DOHH2 (cell line): ENCODE data around the gene STIP1.
"Not testable (repeated sequence)": the region's sequence is repeated elsewhere in the genome, so short reads cannot be mapped to it uniquely, and the experiment has no call there.

Experiments used
- H3F3A ChIP-seq: fragments of 200-600 bp; sonication (generic), shearing (Covaris generic); 2 replicates; pipeline ENCODE4 v1.6.0; 2016; ENCODE audit warnings: antibody characterized with exemption, mild to moderate bottlenecking; ENCODE audit not compliant: control insufficient read depth, insufficient read depth
- H3K27ac ChIP-seq: fragments of 200-600 bp; sonication (generic); 2 replicates; pipeline ENCODE4 v1.5.1; 2014; ENCODE audit warnings: low read depth, mild to moderate bottlenecking, low read length, moderate library complexity
- H3K27me3 ChIP-seq: fragments of 200-600 bp; sonication (generic); 2 replicates; pipeline ENCODE4 v1.6.1; 2014; ENCODE audit warnings: mild to moderate bottlenecking, low read length, mixed read lengths; ENCODE audit not compliant: control insufficient read depth
- H3K36me3 ChIP-seq: fragments of 200-600 bp; sonication (generic); 2 replicates; pipeline ENCODE4 v1.6.1; 2014; ENCODE audit warnings: mild to moderate bottlenecking, low read length, moderate library complexity, mixed read lengths; ENCODE audit not compliant: control insufficient read depth
- H3K4me1 ChIP-seq: fragments of 200-600 bp; sonication (generic); 2 replicates; pipeline ENCODE4 v1.6.1; 2014; ENCODE audit warnings: mild to moderate bottlenecking, low read length, mixed read lengths; ENCODE audit not compliant: control insufficient read depth
- H3K4me2 ChIP-seq: fragments of 200-600 bp; sonication (generic); 2 replicates; pipeline ENCODE4 v1.6.0; 2014; ENCODE audit warnings: mild to moderate bottlenecking, low read length, moderate library complexity
- H3K4me3 ChIP-seq: fragments of 200-600 bp; sonication (generic); 2 replicates; pipeline ENCODE4 v1.5.1; 2014; ENCODE audit warnings: mild to moderate bottlenecking, low read length, mixed read lengths
- H3K79me2 ChIP-seq: fragments of 200-600 bp; sonication (generic); 2 replicates; pipeline ENCODE4 v1.6.1; 2014; ENCODE audit warnings: mild to moderate bottlenecking, low read length, mixed read lengths; ENCODE audit not compliant: control insufficient read depth
- H3K9me2 ChIP-seq: fragments of 200-600 bp; sonication (generic); replicated peaks from 2 replicates; pipeline ENCODE4 v1.6.1; 2014; ENCODE audit warnings: mild to moderate bottlenecking, low read length, mixed read lengths; ENCODE audit not compliant: control insufficient read depth
- H3K9me3 ChIP-seq: fragments of 200-600 bp; sonication (generic); 2 replicates; pipeline ENCODE4 v1.6.1; 2014; ENCODE audit warnings: antibody characterized with exemption, low read length, mixed read lengths; ENCODE audit not compliant: control insufficient read depth, insufficient read depth
- H4K20me1 ChIP-seq: fragments of 200-600 bp; sonication (generic); 2 replicates; pipeline ENCODE4 v1.6.0; 2014; ENCODE audit warnings: low read depth, mild to moderate bottlenecking, antibody characterized with exemption, low read length, moderate library complexity; ENCODE audit not compliant: control insufficient read depth, insufficient read depth
- EZH2phosphoT487 ChIP-seq: fragments of 200-600 bp; sonication (generic); IDR thresholded peaks from 2 replicates; pipeline ENCODE4 v1.6.1; 2017; ENCODE audit warnings: borderline replicate concordance, mild to moderate bottlenecking, antibody characterized with exemption, low read length, moderate library complexity, mixed read lengths
- TF ChIP-seq, protein P1 (sequence below): fragments of 200-600 bp; sonication (generic); IDR thresholded peaks from one replicate; pipeline ENCODE4 v1.5.1; 2014; ENCODE audit warnings: antibody characterized with exemption, mild to moderate bottlenecking, low read depth, low read length; ENCODE audit not compliant: poor library complexity, severe bottlenecking

STIP1 gene

DNA sequence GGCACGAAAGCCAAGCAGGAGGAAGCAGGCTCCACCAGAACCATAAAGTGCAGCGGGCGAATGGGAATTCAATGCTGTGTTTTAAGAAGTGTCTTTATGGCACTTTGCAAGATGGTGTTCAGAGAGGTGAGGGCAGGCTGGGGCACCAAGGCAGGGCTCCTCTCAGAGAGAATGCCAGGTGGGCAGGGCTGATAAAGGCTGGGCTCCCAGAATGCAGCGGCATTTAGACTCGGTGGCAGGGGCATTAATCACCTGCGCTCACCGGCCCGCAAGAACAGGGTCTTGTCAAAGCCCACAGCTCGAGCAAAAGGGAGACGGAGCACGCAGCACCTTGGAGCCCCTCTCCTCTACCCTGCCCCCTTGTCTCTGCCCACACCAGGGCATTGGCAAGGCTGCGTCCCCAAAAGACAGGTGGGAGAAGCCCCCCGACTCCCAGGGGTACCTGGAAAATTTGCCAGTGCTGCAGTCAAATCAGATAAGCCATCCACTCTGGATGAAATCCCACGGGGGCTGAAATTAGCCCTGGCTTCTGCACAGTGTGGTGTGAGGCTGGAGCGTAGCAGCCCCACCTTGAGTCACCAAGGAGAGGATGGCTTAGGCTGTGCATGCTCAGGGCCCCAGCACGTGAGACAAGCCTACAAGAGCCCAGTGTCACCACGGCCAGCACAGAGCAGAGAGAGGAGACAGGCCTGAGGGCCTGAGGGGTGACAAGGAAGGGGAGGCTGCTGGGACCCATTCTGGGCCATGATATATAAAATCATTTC, 28.2 kb upstream of the STIP1 start:
- TF ChIP-seq EZH2phosphoT487: no peak
- TF ChIP-seq, protein P1, sequence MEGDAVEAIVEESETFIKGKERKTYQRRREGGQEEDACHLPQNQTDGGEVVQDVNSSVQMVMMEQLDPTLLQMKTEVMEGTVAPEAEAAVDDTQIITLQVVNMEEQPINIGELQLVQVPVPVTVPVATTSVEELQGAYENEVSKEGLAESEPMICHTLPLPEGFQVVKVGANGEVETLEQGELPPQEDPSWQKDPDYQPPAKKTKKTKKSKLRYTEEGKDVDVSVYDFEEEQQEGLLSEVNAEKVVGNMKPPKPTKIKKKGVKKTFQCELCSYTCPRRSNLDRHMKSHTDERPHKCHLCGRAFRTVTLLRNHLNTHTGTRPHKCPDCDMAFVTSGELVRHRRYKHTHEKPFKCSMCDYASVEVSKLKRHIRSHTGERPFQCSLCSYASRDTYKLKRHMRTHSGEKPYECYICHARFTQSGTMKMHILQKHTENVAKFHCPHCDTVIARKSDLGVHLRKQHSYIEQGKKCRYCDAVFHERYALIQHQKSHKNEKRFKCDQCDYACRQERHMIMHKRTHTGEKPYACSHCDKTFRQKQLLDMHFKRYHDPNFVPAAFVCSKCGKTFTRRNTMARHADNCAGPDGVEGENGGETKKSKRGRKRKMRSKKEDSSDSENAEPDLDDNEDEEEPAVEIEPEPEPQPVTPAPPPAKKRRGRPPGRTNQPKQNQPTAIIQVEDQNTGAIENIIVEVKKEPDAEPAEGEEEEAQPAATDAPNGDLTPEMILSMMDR: no peak

DNA sequence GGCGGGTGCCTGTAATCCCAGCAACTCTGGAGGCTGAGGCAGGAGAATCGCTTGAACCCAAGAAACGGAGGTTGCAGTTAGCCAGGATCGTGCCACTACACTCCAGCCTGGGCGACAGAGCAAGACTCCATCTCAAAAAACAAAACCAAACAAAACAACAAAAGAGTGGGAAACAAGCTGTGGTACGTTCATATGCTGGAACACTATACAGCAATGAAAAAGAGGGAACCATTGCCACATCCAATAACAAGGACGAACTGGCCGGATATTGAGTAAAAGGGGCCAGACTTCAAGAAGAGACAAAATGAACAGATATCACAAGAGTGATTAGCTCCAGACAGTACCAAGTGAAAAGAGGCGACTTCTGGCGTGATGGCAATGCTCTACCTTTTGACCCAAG, 24.9 kb upstream of the STIP1 start:
- H3K79me2 ChIP-seq: peaks cover 7% of the 10 kb centered on the region
- no peak overlapping the region for H3K4me3 ChIP-seq
- no peak for TF ChIP-seq EZH2phosphoT487
- TF ChIP-seq, protein P1: no peak
- H3K4me2 ChIP-seq: no peak overlapping the region
- no peaks in the 10 kb centered on the region for H3F3A ChIP-seq
- H3K27me3 ChIP-seq: no peaks in the 10 kb centered on the region
- H3K4me1 ChIP-seq: peaks cover 12% of the 10 kb centered on the region
- H3K9me3 ChIP-seq: no peaks in the 10 kb centered on the region
- H3K27ac ChIP-seq: no peak overlapping the region
- H4K20me1 ChIP-seq: no peaks in the 10 kb centered on the region
- no peaks in the 10 kb centered on the region for H3K36me3 ChIP-seq
- H3K9me2 ChIP-seq: no peaks in the 10 kb centered on the region

More for the DNA sequence above, 28.2 kb upstream of the STIP1 start:
- no peaks in the 10 kb centered on the region for H4K20me1 ChIP-seq
- no peak overlapping the region for H3K4me3 ChIP-seq
- H3K4me2 ChIP-seq: no peak overlapping the region
- no peaks in the 10 kb centered on the region for H3K9me3 ChIP-seq
- no peaks in the 10 kb centered on the region for H3K36me3 ChIP-seq
- H3K79me2 ChIP-seq: no peaks in the 10 kb centered on the region
- no peak overlapping the region for H3K27ac ChIP-seq
- H3K4me1 ChIP-seq: no peaks in the 10 kb centered on the region
- no peaks in the 10 kb centered on the region for H3K9me2 ChIP-seq
- H3F3A ChIP-seq: no peaks in the 10 kb centered on the region
- H3K27me3 ChIP-seq: no peaks in the 10 kb centered on the region

GRCh38 chr11:64162769-64163168, 23.2 kb upstream of the STIP1 start:
- not testable (repeated sequence) for H3K79me2 ChIP-seq, H4K20me1 ChIP-seq

DNA sequence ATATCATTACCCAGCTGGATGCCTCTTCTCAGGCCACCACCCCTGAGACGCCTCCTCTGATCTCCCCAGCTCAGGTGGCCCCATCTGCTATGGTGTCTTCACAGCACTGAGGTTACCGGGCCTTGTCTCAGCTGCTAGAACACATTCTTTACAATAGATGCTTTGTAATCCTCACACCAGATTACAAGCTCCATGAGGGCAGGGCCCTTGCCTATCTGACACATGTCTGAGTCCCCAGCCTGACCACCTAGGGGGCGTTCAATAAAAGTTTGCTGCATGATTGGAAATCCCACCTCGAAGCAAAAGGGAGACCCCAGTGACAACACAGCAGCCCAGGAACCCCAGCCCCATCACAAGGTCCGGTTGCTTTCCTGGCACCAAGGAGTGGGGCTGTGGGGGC, 22.0 kb upstream of the STIP1 start:
- Histone ChIP-seq H3K4me1 (peaks cover 12% of the 10 kb centered on the region), H3K79me2 (peaks cover 7% of the 10 kb centered on the region), H3K4me3 (no peak overlapping the region), H3F3A (no peaks in the 10 kb centered on the region), H3K9me2 (no peaks in the 10 kb centered on the region), H3K36me3 (no peaks in the 10 kb centered on the region), H3K9me3 (no peaks in the 10 kb centered on the region), H3K27me3 (no peaks in the 10 kb centered on the region), H3K27ac (no peak overlapping the region), H4K20me1 (no peaks in the 10 kb centered on the region), H3K4me2 (no peak overlapping the region)
- TF ChIP-seq EZH2phosphoT487: no peak
- TF ChIP-seq, protein P1: no peak

More at GRCh38 chr11:64162769-64163168, 23.2 kb upstream of the STIP1 start:
- peaks cover 12% of the 10 kb centered on the region for H3K4me1 ChIP-seq
- H3K27me3 ChIP-seq, H3K4me2 ChIP-seq, H3F3A ChIP-seq, H3K36me3 ChIP-seq, H3K9me3 ChIP-seq, H3K27ac ChIP-seq, H3K9me2 ChIP-seq, H3K4me3 ChIP-seq: not testable (repeated sequence)
